Right renal pelvis (tissue), 4 donors: ENCODE measurements around the gene SDF2L1. TPM values are rescaled to one million over a fixed set of nuclear protein-coding genes. Genes with fewer than 3 reads are reported as not detected.
"Not testable (repeated sequence)": the region's sequence is repeated elsewhere in the genome, so short reads cannot be mapped to it uniquely, and the experiment has no call there.

Source experiments
- DNase-seq, 4 donors: peaks; one replicate each; pipeline ENCODE4 v3.0.0-alpha.2; 2013; ENCODE audit warnings: low read depth in 4 of 4, low spot score in 3 of 4, missing footprints in 1 of 4
- polyA plus RNA-seq, 4 donors: library from polyadenylated mRNA; unstranded; fragments of 120-200 nt; gene quantifications; one replicate each; pipeline ENCODE4 v1.2.1, GENCODE V29; 2013; ENCODE audit not compliant: insufficient read length in 4 of 4

Gene SDF2L1
- polyA plus RNA-seq, 4 donors = 13.2 to 27.8 (median 17.1) TPM

DNA sequence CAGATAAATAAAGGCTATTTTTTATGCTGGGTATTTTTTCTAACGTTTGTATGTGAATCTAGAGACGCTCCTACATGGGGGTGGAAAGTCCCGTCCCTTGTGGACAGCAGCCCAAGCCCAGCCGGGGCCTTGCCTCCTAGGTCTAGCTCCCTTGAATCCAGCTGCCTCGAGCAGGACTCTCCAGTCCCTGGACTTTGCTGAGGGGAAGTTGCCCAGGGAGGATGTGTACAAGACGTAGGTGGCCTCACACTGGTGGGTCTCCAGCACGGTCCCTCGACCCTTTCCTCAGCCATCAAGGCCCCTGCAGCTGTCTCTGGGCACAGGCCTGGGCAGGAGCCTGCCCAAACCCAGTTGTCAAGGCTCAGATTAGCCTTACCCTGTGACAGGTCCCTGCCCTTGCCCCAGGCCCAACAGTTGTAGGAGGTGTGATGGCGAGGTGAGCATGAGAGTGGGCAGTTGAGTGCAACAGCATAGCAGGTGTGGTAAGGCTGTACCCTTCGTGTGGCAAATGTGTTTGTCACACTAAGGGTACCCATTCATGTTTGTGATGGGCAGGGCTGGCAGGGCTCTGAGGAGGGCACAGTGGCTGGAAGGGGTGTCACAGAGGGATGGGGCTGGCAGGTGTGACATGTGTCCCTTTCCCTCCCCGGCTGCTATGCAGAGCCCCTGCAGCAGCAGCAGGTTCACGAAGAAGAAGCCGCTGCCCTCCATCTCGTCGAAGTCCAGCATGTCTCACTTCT lies 6.2 kb upstream of the SDF2L1 start:
- DNase-seq = no peak

DNA sequence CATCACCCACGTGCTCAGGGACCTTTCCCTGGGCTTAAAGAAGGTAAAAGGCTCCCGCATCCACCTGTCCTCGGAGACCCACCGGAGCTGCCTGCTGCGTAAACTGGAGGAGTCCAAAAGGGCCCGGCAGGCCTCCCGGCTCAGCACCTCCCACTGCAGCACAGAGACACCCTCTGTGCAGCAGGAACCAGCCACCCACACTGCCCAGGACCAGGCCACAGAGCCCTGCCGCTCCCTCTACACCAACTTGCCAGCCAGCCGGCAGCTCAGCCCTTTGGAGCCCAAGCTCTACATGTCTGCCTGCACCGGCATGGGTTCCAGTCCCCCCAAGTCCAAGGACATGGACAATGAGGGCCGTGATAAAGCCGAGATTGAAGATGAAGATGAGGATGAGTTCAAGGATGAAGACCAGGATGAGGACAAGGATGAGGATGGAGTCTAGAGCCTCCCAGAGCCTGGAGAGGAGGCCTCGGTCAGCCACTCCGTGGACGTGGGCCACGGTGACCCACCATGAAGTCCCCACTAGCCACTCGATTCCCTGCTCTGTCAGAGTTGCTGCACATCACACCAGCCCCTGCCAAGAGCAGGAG lies 5.4 kb upstream of the SDF2L1 start:
- no peak for DNase-seq

GRCh38 chr22:21637450-21637849 lies 4.7 kb upstream of the SDF2L1 start:
- not testable (repeated sequence) for DNase-seq

DNA sequence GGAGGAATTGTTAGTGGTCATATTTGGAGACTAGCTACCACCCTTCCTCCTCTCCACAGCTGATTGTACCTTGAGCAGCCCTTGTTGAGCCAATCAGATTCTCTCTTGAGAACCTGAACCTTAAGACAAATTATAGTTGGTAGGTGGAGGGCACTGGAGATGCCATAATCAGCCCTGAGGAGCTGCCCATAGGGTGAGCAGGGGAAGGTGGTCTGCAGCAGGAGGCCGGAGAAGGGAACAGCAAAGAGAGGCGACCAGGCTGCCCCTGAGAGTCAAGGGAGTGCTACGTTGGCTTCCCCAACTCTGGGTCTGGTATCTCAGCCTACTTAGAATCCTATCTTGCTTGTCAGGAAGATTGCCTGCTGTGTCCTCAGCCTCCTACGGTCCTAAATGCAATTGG lies 2.7 kb upstream of the SDF2L1 start:
- DNase-seq = no peak

GRCh38 chr22:21640810-21641209 lies 1.3 kb upstream of the SDF2L1 start:
- no peak for DNase-seq

DNA sequence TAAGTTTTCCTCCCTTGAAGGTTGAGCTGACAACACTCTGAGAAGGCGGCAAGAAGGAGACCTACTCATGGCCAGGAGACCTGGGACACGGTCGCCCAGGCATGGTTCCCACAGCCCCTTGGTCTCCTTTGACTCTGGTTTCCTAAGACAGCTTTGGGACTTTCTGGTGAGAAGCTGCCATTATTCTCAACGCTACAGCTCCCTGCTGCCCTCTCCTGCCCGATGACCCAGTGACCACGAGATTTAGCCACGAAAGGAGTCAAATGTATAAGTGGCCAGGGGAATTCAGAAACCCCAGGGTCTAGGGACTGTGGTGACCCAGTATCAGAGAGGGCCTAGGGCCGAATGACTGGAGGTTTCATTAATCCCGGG lies 699 bp upstream of the SDF2L1 start:
- no peak for DNase-seq

- peak in 1 of 4 donors; percentile 24 for DNase-seq
These were observed 714 bp downstream of the SDF2L1 start for GRCh38 chr22:21642584-21643448.

DNA sequence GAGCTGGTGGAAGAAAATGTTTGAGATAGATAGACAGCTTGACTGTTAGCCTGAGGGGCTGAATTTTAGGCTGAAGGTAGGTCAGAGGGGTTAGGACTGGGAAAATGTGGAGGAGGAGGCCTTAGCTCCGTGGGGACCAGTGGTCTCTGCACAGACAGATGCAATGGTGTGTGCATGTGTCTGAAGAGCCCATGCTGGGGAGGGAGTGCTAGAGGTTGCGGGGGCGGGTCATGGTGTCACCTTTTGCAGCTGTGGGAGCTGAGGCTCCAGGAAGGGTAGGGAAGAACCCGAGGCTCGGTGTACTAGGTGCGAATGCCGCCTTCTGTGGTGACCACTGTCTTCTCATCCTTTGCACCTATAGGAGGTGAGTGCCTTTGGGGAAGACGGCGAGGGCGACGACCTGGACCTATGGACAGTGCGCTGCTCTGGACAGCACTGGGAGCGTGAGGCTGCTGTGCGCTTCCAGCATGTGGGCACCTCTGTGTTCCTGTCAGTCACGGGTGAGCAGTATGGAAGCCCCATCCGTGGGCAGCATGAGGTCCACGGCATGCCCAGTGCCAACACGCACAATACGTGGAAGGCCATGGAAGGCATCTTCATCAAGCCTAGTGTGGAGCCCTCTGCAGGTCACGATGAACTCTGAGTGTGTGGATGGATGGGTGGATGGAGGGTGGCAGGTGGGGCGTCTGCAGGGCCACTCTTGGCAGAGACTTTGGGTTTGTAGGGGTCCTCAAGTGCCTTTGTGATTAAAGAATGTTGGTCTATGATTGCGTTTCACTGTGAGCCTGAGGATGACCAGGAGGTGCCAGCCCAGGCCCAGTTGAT lies 1.6 kb downstream of the SDF2L1 start:
- no peak for DNase-seq

DNA sequence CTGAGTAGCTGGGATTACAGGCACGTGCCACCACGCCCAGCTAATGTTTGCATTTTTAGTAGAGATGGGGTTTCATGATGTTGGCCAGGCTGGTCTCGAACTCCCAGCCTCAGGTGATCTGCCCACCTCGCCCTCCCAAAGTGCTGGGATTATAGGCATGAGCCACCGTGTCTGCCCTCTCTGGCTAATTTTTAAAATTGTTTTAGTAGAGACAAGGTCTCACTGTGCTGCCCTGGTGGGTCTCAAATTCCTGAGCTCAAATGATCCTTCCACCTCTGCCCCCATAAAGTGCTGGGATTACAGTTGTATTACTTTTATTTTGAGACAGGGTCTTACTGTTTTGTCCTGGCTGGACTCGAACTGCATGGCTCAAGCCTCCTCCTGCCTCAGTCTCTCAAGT lies 3.4 kb downstream of the SDF2L1 start:
- not testable (repeated sequence) for DNase-seq

GRCh38 chr22:21646608-21647590 lies 4.8 kb downstream of the SDF2L1 start:
- DNase-seq = no peak

- no peak for DNase-seq
These were observed 8.2 kb downstream of the SDF2L1 start for GRCh38 chr22:21650280-21650679.

DNA sequence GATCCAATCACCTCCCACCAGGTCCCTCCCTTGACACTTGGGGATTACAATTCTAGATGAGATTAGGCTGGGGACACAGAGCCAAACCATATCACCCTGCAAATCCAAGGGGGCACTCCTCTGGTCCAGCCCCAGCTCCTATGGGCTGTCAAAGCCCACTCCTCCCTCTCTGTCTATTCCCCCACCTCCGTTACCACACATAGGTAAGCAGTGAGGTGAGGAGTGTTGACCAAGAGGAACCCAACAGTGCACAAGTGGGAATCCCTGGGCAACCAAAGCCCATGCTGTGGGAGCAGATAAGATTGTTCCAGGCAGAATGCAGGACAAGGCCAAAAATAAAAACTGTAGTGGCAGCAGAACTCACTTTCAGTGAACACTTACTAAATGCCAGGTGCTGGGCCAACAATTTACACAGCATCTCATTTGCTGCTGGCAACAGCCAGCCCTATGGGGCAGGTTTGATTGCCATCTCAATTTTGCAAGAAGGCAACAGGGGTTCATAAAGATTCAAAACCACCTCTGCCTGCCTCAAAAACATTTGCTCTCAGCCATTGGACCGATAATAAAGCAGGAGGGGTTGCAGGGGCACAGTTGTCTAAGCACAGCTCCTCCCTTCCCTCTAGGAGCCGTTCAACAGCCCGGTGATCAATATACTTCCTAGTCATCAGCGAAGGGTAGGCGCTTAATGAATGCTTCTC lies 8.9 kb downstream of the SDF2L1 start:
- DNase-seq = no peak

DNA sequence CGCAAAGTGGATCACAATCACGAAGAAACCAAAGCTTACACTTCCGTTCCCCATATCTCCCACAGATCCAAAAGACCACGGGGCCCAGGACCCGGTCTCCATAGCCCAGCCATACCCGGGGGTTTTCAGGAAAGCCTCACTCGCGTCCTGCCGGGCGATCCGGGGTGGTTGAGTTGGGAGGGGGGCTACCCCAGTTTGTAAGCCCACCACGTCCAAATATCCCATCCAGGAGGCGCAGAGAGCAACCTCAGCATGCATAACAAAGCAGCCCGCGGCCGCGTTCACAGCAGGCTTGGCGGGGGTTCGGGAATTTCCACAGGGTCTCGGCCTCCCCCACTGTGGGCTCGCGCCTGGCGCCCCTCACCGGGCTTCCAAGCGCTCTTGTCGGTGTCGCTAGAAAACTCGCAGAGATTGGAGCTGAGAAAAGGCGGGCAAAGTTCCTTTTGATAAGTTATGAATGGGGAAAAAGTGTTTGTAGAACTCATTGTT lies 9.5 kb downstream of the SDF2L1 start:
- no peak for DNase-seq

DNA sequence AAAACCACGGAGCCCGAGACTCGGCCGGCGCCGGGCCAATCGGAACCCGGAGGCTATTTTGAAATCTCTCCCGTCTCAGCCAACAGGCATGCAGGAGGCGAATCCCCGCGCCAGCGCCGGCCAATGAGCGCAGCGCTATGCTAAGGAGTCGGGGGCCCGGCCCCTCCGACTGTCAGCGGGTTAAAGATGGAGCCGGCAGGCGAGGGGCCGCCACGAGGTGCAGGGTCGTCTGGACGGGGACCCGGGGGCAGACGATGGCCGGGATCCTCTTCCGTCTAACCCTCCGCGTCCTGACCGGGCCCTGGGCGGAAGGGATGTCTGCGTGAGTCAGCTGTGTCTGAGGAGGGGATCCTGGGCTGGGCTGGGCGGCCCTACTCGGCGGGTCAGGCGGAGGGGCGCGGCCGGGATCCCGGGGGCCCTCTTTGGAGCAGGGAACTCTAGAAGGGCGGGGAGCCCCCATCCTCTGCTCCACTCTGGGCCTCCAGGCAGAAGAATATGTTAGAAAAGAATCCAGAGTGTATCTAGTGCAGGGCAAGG lies 10.0 kb downstream of the SDF2L1 start:
- DNase-seq = peak in 3 of 4 donors; percentile 74 to 83 (median 78)

DNA sequence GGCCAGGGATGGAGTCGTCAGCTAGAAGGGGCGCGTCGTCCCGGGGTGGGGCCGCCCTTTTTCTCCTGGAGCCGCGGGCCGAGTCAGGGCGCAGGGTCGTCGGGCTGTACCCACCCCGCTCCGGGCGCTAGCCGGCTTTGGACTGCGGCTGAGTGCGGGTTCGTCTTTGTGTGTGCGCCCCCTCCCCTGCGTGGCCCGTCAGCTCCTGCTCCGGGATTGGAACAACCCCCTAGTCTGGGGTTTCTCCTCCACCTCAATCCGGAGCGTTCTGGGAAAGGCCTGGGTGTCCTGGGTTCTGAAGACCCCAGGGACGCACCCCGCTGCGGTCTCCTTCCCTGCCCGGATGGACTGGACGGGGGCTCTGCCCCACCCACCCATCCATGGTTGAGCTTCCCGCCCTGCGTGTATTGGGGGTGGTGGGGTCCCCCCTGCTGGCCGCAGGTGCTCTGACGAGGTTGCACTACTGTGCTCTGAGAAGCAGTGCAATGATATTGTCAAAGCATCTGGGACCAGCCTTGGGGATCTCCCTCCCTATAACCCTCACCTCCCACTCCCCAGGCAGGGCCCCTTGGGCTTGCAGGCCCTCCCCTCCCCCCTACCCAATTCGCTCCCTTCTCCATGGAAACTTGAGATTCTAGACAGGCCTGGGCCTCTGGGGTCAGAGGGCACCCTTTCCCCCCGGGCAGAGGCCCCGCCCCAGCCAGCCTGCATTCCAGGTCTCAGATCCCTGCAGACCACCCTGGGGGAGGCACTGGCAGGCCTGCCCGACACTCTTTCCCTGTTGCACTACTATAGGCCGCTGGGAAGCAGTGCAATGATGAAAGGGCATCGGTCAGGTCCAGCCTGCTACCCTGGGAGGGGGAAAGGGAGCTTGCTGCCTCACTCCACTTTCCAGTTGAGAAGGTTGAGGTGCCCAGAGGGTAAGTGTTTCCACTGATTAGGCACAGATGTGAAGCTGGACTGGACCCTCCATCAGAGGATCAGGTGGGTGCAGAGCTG lies 10.7 kb downstream of the SDF2L1 start:
- no peak for DNase-seq

DNA sequence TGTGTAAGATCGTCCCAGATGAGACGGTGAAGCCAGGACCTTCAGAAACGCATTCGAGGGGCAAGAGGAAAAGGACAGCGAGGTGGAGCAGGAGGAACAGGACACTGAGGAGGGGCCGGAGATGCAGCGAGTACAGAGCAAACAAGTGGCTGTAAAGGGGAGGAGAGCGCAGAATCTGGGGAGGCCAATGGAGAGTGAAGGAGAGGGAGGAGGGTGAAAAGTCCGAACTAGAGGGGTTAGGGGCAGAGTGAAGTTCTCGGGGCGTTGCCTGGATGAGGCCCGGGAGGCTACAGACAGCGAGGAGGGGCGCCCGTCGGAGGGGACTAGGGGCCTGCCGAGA lies 14.9 kb downstream of the SDF2L1 start:
- no peak for DNase-seq

DNA sequence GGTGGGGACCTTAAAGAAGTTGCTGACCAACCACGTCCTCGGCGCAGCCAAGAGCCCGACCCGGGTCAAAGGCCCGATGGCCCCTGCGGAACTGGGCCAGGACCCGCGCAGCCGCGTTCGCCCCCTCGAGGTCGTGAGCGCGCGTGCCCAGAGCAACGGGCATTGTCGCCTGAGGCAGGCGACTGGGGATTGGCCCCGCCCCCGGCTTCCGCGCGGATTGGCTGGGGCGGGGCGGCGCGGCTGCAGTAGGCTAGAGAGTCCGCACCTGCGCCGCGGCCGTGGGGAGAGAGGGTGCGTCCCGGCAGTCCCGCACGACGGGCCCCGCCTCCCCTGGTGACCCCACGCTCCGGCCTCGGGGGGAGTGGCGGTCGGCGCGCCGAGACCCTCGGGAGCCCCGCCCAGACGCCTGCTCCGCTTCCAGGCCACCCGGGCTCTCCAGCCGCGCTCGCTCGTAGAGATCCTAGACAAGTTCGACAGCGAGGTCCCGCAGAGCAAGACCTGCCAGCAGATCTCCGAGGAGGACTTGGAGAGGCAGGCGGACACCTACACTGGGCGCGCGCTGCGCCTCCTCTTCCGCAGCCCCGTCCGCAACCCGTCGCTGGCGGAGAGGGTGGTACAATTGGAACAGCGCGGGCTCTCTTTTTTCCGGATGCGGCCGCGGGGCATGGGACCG lies 15.4 kb downstream of the SDF2L1 start:
- DNase-seq = no peak
